Middle frontal gyrus (tissue), 1 donor: Measurements from ENCODE around the gene DNASE1L2.
"Not testable (repeated sequence)": the region's sequence is repeated elsewhere in the genome, so short reads cannot be mapped to it uniquely, and the experiment has no call there.

Experiments
- DNase-seq: peaks from one replicate; pipeline ENCODE4 v3.0.0-alpha.2; 2015; ENCODE audit warnings: low spot score; ENCODE audit errors: extremely low spot score

DNASE1L2 gene

GRCh38 chr16:2267505-2267912, 31.3 kb downstream of the DNASE1L2 start:
- DNase-seq = not testable (repeated sequence)

GRCh38 chr16:2267913-2268666, 31.8 kb downstream of the DNASE1L2 start, which contains the start of gene RNPS1:
RNPS1 (minus strand) TSS chr16:2268126; CDS start chr16:2264643, 3,483 bp downstream.
- DNase-seq = peak; percentile 94

- DNase-seq = no peak
Observed at GRCh38 chr16:2270070-2270462, 33.8 kb downstream of the DNASE1L2 start.

GRCh38 chr16:2270588-2271470, 34.6 kb downstream of the DNASE1L2 start:
- DNase-seq = no peak

GRCh38 chr16:2271848-2272461, 35.7 kb downstream of the DNASE1L2 start:
- no peak for DNase-seq

GRCh38 chr16:2273484-2273883, 37.2 kb downstream of the DNASE1L2 start:
- DNase-seq = no peak

- DNase-seq = no peak
Observed at GRCh38 chr16:2273931-2274330, 37.7 kb downstream of the DNASE1L2 start.

GRCh38 chr16:2275476-2276367, 39.5 kb downstream of the DNASE1L2 start:
- DNase-seq = no peak

- DNase-seq = no peak
Observed at GRCh38 chr16:2276368-2277195, 40.3 kb downstream of the DNASE1L2 start.

- no peak for DNase-seq
Observed at GRCh38 chr16:2277466-2278271, 41.4 kb downstream of the DNASE1L2 start.

- DNase-seq = no peak
Observed at GRCh38 chr16:2278272-2278608, 42.0 kb downstream of the DNASE1L2 start.

GRCh38 chr16:2278956-2279800, 42.9 kb downstream of the DNASE1L2 start:
- no peak for DNase-seq

- no peak for DNase-seq
Observed at GRCh38 chr16:2280461-2280860, 44.2 kb downstream of the DNASE1L2 start.

- no peak for DNase-seq
Observed at GRCh38 chr16:2280981-2281542, 44.8 kb downstream of the DNASE1L2 start.

GRCh38 chr16:2282262-2282661, 46.0 kb downstream of the DNASE1L2 start:
- DNase-seq = no peak

- DNase-seq = no peak
Observed at GRCh38 chr16:2282866-2283555, 46.8 kb downstream of the DNASE1L2 start.

GRCh38 chr16:2284001-2284770, 47.9 kb downstream of the DNASE1L2 start:
- DNase-seq = no peak
